ENCODE results near the gene LPIN2.

LPIN2 gene

GRCh38 chr18:3044931-3045698 is 32.2 kb upstream of the LPIN2 start:
- H3K4me3 ChIP-seq (replicated peaks in 1 of 2; ENCODE audit: low read depth in 2 of 2, low read length in 2 of 2), result no peak overlapping the region
- DNase-seq (ENCODE audit: low read depth in 2 of 2), result no peak
- no peak for TF ChIP-seq CTCF (IDR thresholded peaks at IDR 0.05; ENCODE audit: low read depth, low read length)

GRCh38 chr18:3042379-3042778 is 29.4 kb upstream of the LPIN2 start:
- H3K4me3 ChIP-seq (replicated peaks in 1 of 2; ENCODE audit: low read depth in 2 of 2, low read length in 2 of 2), result no peak overlapping the region
- TF ChIP-seq CTCF (IDR thresholded peaks at IDR 0.05; ENCODE audit: low read depth, low read length), result no peak
- DNase-seq (ENCODE audit: low read depth in 2 of 2), result no peak

GRCh38 chr18:3041843-3042242 is 28.9 kb upstream of the LPIN2 start:
- TF ChIP-seq CTCF (IDR thresholded peaks at IDR 0.05; ENCODE audit: low read depth, low read length), result no peak
- no peak for DNase-seq (ENCODE audit: low read depth in 2 of 2)
- H3K4me3 ChIP-seq (replicated peaks in 1 of 2; ENCODE audit: low read depth in 2 of 2, low read length in 2 of 2), result no peak overlapping the region

GRCh38 chr18:3040881-3041280 is 27.9 kb upstream of the LPIN2 start:
- no peak overlapping the region for H3K4me3 ChIP-seq (replicated peaks in 1 of 2; ENCODE audit: low read depth in 2 of 2, low read length in 2 of 2)
- no peak for DNase-seq (ENCODE audit: low read depth in 2 of 2)
- no peak for TF ChIP-seq CTCF (IDR thresholded peaks at IDR 0.05; ENCODE audit: low read depth, low read length)

- H3K4me3 ChIP-seq (replicated peaks in 1 of 2; ENCODE audit: low read depth in 2 of 2, low read length in 2 of 2), result no peak overlapping the region
- no peak for DNase-seq (ENCODE audit: low read depth in 2 of 2)
- no peak for TF ChIP-seq CTCF (IDR thresholded peaks at IDR 0.05; ENCODE audit: low read depth, low read length)
These were observed 27.2 kb upstream of the LPIN2 start for GRCh38 chr18:3040173-3040572.

GRCh38 chr18:3037423-3037915 is 24.5 kb upstream of the LPIN2 start:
- TF ChIP-seq CTCF (IDR thresholded peaks at IDR 0.05; ENCODE audit: low read depth, low read length), result no peak

More at GRCh38 chr18:3037423-3037915, 24.5 kb upstream of the LPIN2 start:
- H3K4me3 ChIP-seq (replicated peaks in 1 of 2; ENCODE audit: low read depth in 2 of 2, low read length in 2 of 2), result no peak overlapping the region
- peak; percentile 74 to 92 for DNase-seq (ENCODE audit: low read depth in 2 of 2)

All from cardiac fibroblast (primary cell).